HepG2 (cell line): ENCODE data around the gene KLHDC2.
"Not testable (repeated sequence)": the region's sequence is repeated elsewhere in the genome, so short reads cannot be mapped to it uniquely, and the experiment has no call there.

Experiments
- ATF2 ChIP-seq: sonication (generic); formaldehyde crosslinking; IDR thresholded peaks from 2 replicates; pipeline ENCODE4 v1.4.0; 2020; ENCODE audit warnings: missing genetic modification reagents
- CTCF ChIP-seq: sonication (generic); formaldehyde crosslinking; IDR thresholded peaks from 2 replicates; pipeline ENCODE4 v1.5.0; 2020; ENCODE audit warnings: mild to moderate bottlenecking, missing genetic modification reagents, moderate library complexity
- ZKSCAN1 ChIP-seq: fragments of 150-350 bp; IDR thresholded peaks from 2 replicates; pipeline ENCODE4 v1.6.1; 2014; ENCODE audit warnings: low read length

- not testable (repeated sequence) for TF ChIP-seq ZKSCAN1; ATF2 (CRISPR knock-in tag); CTCF (CRISPR knock-in tag)
Measured at GRCh38 chr14:49771691-49772090, 3.7 kb downstream of the KLHDC2 start.
